ENCODE results near the gene PIAS2.
A peak's percentile ranks its signal among the peaks of the same experiment; 100 is the strongest.
"Not testable (repeated sequence)": the region's sequence is repeated elsewhere in the genome, so short reads cannot be mapped to it uniquely, and the experiment has no call there.

The PIAS2 gene, protein sequence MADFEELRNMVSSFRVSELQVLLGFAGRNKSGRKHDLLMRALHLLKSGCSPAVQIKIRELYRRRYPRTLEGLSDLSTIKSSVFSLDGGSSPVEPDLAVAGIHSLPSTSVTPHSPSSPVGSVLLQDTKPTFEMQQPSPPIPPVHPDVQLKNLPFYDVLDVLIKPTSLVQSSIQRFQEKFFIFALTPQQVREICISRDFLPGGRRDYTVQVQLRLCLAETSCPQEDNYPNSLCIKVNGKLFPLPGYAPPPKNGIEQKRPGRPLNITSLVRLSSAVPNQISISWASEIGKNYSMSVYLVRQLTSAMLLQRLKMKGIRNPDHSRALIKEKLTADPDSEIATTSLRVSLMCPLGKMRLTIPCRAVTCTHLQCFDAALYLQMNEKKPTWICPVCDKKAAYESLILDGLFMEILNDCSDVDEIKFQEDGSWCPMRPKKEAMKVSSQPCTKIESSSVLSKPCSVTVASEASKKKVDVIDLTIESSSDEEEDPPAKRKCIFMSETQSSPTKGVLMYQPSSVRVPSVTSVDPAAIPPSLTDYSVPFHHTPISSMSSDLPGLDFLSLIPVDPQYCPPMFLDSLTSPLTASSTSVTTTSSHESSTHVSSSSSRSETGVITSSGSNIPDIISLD

DNA sequence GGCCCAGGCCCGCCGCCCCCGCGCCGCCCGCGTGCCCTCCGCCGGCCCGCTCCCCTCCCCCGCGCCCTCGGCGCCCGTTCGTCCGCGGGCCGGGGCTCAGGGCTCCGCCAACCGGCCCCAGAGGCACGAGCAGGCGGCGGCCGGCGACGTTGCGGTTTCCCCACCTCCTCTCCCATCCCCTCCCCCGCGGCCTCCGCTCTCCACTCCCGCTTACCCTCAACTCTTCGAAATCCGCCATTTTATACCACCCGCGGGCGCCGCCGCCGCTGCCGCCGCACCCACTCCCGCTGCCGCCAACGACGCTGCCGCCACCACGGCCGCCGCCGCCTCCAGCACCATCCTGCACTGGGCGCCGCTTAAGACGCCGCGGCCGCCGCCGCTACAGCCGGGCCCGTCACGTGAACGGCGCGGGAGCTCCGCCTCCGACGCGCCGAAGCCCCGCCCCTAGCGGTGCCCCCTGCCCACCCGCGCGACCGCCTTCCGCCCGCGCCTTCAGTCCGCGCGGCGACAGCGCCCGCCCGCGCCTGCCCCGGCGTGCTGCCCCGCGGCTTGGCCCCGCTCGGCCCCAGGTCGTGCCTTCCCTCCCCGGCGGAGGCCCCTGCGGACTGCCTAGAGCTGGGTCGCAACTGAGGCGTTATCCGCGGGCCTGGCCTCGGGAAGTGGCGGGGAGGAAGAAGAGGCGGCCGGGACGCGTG, at the start of gene PIAS2, which contains the start of gene KATNAL2:
Gene PIAS2 (minus strand): TSS at position 400 of the 695 bp plus-strand sequence. CDS start 162 bp downstream, at position 238.
Gene KATNAL2 (plus strand): TSS at position 495 of the 695 bp plus-strand sequence. CDS start 29,271 bp downstream, outside the sequence.
- DNase-seq, result peak; percentile 80

DNA sequence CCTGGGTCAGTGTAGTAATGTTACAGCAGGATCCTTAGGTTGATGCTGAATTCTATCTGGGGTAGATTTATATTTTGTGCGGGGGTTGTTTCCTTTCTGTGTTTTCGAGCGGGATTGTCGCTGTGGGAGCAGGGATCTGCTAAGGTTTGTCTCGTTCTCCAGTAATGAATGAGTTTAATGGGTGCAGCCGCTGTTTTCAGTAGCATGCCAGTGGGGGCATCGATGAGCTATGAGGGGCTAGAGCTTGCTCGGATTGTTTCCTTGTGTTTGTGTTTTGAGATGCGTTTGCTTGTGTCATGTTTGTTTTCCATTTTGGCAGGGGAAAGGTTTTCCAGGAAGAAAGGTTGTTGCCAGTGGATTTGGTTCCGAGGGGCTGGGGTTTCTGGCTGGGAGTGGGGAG, 49.0 kb upstream of the PIAS2 start:
- not testable (repeated sequence) for DNase-seq

DNA sequence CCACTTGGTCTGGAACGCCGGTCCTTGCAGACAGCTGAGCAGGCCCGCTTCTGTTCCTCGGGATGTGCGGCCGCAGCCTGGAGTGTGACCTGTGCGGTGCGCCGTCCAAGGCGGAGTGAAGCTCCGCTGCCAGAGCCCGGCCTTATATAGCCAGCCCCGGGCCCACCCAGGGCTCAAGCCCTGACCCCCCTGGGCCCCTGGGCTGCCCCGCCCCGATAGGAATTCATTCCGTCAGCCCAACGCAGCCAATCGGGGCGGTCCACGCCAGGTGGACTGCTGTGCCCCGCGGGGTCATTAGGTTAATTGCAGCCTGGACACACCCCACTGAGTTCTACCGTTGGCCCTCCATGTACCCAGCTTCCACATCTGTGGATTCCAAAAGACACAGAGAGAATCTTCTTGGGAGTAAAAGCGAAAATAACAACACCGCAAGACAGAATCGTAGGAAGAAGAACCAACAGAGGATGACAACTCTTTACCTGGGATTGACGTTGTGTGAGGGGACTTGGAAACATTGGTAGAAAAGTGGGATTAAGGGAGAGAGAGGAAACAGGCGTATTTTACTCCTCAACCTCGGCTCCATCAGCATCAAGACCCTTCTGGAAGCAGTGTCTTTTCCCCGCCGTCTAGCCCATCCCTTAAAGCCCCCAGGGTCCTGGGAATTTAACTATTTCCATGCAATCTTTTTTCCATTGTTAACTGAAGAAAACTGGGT, 47.4 kb upstream of the PIAS2 start:
- not testable (repeated sequence) for DNase-seq

DNA sequence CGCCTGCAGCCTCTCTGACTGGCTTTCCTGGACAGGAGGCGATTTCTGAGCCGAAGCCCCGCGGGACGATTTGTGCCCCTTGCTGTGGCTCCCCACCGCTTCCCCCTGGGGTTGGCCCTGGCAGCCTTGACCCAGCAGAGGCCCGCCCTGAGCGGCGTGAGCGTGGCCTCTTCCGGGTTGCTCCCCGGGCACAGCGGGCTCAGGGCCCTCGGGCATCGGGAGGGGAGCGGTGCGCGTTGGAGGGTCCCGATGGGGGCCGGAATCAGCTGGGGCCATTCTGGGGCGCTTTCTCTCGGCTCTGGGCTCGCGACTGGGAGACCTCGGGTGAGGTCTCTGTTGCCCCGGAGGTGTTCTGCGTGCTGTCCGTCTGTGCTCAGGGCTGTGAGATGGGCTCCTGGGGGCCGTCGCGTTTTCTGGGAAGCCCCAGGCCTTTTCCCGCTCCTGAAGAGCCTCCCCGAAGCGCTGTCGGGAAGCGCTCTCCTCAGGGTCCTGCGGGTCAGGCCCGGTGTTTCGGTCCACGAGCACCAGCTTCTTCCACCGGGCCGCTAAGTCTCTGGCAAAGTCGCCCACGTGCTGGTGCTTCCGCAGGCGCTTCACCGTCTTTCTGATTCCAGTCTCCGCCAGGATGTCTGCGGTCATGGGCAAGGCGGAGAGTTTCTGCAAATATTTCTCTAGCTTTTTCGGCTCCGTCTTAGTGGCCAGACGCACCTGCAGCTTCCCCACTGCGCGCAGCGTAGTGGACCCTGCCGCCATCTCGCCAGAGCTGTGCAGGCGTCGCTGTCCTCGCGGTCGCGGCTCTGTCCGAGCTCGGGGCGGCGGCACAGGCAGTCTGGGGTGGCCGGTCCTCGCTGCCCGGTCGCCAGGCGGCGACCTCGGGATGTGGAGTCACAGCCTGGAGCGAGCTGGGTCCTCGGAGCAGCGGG, 46.6 kb upstream of the PIAS2 start:
- DNase-seq, result not testable (repeated sequence)

DNA sequence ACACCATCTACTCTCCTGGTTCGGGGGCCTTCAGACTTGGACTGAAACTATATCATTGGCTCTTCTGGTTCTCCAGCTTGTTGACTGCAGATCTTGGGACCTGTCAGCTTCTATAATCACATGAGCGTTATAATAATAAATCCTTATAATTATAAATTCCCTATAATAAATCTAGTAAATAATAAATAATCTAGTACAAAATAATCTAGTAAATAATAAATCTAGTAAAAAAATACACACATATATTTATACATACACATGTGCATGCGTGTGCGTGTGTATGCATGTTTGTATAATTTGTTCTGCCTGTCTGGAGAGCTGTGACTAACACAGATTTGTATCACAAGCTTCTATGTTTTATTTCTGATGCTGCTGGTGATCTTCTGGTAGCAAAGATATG, 40.9 kb upstream of the PIAS2 start:
- DNase-seq, result no peak

DNA sequence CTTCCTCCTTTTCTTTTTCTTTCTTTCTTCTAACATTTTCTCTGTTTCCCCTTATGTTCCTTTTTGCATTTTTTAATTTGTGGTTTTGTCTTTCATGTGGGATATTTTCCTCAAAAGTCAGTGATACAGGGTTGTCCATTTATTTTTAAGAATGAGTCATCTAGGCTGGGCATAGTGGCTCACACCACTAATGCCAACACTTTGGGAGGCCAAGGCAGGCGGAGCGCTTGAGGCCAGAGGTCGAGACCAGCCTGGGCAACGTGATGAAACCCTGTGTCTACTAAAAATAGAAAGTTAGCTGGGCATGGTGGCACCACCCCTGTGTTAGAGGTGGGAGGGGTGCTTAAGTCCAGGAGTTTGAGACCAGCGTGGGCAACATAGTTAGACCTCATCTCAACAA, 35.9 kb upstream of the PIAS2 start:
- DNase-seq, result no peak

DNA sequence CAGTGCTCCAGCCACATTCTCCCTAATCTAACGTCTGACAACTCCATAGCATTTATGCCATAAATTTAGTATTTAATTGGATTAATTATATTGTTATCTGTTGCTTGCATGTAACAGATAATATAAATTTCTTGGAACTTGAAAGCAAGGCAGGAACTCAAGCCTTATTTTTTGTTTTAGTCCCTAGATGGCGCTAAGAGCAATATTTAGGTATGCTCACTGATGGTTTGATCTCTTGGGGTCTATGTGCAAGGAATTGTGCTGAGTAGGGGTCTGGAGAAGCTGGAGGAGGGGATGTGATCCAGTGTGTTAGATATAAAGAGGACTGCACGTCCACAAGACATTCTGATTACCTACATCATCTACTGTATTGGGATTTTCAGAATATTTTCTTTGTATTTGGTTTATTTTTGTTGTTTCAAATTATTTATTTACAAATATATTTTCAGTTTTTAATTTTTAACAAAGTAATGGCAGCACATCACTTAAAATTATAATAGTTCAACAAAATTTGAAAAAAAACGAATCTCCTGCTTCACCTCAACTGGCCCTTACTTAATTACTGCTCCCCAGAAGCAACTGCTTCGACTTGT, 32.9 kb upstream of the PIAS2 start:
- peak; percentile 70 for DNase-seq

DNA sequence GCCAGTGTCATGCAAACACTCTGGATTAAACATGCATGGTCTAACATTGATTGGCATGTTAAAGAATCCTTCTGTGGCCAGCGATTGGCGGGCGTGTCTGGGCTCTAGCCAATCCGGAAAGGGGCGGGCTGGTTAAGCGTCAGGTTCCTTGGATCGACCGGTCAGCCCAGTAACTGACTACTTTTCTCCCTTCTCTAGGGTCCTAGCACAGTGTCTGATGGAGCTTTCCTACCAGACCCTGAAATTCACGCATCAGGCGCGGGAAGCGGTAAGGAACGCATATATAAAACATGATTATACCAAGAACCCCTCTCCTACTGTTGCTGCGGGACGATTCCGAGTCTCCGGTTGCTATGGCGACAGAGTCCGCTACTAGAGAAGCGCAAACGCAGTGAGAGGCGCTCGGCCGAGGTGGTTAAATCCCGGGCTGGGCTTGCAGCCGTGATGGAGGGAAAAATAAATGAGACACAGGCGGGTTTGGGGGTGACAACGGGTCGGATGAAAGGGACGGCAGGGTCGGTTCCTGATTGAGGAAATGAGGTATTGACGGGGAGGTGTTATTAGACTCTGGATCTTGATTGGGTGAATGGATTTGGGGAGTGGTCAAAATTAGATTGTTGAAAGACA, 29.5 kb upstream of the PIAS2 start:
- peak; percentile 77 for DNase-seq

DNA sequence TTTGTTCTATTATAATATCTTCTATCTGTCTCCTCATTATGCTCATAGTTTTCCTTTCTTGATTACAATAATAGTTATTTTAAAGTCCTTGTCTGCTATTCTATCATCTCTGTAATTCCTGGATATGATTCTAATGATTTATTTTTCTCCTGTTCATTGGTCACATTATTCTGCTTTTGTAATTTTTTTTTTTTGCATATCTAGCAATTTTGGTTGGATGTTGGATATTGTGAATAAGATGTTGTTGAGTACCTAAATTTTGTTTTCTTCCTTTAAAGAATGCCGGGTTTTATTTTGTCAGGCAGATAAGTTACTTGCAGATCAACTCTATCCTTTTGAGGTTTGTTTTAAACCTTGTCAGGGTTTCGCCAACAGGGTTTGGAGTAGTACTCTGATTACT, 25.3 kb upstream of the PIAS2 start:
- no peak for DNase-seq

DNA sequence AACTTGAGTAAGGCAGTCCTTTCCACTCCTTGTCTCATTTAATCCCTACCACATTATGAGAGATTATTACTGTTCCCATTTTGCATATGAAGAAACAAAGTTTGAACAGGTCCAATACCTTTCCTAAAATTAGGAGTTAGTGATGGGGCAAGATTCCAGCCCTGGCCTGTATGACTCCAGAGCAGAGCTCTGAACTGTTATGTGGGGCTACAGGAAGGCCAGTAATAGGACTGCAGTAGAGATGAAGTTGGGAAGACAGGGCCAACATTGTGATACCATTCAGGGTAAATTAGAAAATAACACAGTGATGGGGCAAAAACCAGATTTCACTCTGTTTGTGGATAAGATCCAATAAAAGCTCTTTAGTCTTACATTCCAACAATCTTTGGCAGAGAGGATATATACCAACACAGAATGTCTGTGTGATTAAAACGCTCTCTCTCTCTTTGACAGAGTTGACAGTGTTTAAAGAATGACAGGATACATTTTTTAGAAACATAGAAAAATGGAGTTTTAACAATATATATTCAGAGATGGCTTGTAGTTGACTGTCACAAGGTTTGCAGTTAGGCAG, 22.8 kb upstream of the PIAS2 start:
- no peak for DNase-seq

DNA sequence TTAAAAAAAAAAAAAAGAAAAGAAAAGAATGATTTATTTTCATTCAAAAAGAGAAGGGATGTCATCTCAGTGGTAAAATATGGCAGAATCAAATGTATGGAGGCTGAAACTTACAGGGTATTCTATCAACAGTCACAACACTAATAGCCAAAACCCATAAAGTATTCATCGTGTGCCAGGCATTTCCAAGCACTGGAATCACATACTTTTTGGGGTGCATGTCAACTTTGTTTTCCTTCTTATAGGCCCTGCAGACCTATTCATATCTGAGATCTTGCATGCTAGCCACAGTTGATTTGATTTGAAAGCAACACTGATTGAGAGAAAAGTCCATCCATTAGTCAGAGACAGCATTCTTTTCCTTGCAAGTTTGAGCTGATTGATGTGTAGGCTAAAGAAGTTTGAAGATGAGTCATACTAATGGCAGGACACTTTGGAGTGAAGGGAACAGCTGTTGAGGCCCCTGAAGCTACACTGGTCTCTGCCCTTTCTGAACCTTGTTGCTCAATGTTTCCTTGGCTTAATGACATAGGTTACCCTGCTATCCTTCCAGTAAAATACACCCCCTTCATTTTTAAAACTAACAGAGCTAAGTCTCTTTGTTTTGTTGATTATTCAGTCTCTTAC, 22.1 kb upstream of the PIAS2 start:
- DNase-seq, result no peak

DNA sequence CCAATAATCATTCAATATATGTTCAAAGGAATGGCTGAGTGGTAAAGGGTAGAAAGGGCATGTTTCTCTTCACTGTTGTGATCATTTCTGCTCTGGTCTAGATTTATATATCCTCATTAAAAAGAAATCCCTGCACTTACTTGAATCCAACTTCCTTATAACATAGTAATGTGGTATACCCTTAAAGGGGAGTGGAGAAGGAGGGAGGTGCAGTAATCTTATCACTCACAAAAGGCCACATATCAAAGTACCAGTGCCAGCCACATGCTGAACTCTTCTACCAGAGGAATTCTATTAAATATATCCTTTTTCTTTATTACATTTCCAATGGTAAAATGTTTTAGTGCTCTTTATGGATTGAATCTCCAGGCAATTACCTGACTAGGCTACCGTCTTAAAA, 3.3 kb upstream of the PIAS2 start:
- peak; percentile 26 for DNase-seq

DNA sequence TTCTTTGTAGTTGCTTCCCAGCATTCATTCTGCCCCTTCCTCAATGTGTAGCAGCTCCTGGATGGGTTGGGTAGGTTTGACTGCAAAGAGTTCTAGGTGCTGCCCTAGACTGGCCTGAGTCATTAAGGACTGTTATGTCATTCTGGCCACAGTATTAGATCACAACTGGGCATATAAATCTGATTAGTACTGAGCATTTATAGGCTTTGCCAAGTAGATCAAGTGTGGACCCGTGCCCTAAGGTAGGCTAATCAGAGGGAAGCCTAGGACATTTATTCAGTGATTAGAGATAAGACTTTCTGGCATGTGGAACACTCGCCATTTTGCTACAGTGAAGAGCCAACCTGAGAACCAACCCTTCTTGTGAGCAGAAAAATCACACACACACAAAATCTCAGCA, 2.8 kb upstream of the PIAS2 start:
- no peak for DNase-seq

DNA sequence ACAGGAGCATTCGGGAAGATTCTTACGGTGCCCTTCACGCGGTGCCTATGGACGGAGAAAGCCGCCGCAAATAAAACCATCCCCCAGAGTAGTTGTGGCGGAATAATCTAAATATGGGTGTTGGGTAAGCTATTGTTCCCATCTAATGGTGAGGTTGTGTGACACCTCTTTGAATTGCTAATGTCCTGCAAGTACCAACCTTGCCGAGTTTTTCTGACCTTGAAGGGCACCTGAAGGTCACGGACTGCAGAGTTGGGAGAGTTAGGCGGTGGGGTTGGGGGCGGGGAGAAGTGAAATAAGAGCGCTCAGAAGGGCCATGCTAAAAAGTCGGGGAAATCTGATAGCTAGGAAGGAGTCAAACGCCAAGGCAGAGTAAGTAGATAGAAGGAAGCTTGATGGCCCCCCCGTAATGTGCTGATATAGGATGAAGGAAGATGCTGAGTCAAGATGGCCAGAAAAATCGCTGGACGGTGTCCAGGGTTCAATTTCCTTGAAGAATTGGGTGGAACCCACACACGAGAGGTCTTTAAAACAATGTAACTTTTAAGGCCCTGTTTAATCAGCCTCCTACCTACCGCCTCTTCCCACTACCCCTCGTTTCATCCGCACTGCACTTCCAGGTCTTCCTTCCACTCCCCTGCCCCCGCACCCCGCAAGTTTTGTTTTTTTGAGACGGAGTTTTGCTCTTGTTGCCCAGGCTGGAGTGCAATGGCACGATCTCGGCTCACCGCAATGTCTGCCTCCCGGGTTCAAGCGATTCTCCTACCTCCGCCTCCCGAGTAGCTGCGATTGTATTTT, 695 bp upstream of the PIAS2 start:
- DNase-seq, result peak; percentile 82

DNA sequence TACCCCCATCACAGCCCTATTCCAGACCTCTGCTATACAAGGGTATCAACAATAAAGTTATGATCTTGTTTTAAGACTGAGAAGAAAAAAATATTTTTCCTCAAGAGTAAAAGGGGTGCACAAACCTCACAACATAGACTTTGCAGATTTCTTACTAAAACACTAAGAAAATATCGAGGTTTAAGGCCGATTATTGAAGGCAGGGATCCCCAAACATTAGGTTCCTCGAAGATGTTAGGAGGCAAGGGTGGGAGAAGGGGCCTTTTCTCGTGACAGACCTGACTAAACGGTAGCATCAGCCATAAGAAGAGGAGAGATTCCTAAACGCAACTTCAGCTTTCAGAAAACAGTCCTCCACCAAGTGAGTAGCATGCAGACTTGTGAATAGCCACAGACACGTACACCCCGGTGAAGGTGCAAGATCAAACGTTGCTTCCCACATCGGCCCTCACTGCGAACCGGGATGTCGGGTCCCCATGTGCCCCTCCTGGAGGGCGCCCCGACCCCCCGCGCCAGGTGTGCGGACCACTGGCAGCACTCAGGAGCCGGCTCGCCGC, 678 bp downstream of the PIAS2 start:
- peak; percentile 45 for DNase-seq

DNA sequence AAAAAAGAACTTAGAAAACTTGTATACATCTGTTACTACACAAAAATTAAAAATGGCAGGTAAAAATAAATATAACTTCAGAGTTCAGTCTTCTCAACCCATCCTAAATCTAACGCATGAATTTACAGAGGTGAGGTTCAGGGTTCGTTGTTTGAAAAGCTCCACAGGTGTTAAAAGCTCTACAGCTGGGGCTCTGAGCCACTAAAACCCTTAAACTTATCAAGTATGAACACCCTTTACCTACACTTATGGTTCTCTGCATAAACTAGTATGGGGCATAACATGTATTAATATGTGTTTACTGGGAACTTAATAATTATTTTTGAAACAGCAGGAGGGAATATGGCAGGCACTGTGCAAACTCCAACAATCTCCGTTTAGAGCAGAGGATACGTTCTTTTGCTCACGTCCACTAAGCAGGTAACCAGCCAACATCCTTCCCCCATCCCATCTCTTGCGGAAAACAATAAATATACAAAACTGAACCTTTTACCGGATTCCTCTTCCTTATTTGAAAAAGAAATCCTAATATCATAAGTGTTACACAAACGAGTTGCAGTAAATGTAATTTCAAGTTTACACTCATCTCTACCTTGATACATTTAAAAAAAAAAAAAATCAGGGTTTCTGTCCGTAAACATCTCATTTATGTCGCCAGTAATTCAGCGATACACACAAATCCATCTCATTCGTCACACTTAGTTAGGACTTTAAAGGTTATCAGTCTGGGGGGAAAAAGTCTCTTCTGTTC, 1.3 kb downstream of the PIAS2 start:
- DNase-seq, result no peak

DNA sequence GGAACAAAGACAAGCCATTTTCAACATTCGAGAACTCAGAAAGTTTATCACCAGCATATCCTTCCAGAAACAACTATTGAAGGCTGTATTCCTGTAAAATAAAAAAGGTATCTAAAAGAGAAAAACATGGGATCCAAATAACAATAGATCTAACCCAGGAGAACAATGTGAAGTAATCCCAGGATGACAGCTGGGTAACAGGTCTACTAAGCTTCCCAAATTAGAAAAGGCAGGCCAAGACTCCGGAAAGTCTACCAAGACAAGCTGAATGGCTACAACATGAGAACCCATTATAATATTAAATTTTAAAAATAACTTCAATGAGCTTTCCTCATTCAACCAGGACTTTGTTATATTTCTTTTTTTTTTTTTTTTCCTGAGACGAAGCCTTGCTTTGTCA, 6.5 kb downstream of the PIAS2 start:
- no peak for DNase-seq

DNA sequence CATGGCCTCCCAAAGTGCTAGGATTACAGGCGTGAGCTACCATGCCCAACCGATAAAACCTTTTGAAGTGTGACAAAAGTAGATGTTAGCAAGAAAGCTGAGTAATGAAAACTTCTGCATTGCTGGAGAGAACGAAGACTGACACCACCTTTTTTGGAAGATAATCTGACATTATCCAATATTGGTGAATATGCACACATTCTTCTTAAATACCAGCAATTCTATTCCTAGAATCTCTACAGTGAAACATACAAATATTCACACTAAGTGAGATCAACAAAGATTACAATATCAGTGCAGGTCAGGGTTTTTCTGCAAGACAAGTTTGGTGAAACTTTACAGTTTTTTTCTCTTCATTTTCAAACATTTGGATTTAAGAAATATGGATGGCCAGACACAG, 7.8 kb downstream of the PIAS2 start:
- no peak for DNase-seq
